HUDEP-2 (cell line): Measurements from ENCODE around the gene ADISSP.
A peak's percentile ranks its signal among the peaks of the same experiment; 100 is the strongest.

Experiments used
- DNase-seq, 76 experiments: peaks; one replicate each; lab custom pipeline; 2025; ENCODE audit not compliant: unreplicated experiment in 76 of 76; lab: John Stamatoyannopoulos, UW

Gene ADISSP

DNA sequence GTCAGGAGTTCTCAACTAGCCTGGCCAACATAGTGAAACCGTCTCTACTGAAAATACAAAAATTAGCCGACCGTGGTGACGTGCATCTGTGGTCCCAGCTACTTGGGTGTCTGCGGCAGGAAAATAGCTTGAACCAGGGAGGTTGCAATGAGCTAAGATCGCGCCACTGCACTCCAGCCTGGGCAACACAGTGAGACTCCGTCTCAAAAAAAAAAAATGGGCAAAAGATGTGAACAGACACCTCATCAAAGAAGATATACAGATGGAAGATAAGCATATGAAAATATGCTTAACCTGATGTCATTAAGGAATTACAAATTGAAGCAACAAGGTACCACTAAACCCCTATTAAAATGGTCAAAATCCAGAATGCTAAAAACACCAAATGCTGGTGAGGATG lies 44.3 kb downstream of the ADISSP start:
- DNase-seq, result no peak

DNA sequence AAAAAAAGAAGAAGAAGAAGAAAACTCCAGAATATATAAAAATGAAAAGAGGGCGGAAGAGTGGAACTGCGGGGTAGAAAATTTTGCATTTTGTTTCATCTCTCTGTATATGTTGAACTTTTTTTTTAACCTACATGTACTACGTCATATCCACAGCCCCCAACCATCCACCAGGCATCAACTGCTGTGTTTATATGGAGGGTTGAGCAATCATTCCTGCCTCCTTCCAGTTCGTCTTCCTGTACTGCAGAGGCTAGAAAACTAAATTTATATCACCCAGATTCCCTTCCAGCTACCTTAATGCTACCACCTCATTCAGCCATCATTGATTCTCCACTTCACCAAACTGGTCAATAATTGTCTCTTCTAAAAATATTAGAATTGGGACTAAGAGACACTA lies 45.6 kb downstream of the ADISSP start:
- no peak for DNase-seq

DNA sequence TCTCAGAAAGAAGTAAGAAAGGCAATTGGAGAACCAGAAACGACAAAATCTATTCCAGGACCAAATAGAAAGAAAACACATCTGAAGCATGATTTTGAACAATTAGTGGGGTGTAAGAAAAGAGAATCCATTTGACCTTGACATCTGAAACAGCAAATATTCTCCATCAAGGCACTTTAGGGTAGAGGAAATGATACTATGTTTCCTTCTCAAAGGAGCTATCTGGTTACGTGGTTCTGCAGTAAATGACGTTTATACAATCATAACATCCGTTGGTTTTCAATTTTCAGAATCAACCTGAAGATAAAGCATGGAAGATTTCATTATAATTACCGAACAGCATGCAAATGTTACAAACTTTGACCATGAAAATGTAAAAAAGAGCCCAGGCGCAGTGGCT lies 46.9 kb downstream of the ADISSP start:
- no peak for DNase-seq

DNA sequence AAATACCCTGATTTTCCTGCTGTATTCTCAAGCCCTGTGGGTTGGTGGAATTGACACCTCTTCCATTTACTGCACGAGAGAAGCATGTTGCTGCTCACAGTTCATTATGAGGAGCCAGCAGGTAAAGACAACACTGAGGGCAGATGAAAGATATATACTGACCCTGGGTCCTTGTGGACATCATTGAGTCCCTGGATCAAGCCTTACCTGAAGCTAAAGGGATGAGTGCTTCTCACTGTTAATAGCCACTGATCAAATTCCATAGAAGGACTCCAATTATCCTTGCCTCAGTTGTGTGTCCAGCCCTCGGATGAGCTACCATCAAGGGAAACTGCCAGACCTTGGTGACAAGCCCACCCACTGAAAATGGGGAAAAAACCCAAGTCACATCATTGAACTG lies 47.5 kb downstream of the ADISSP start:
- DNase-seq, result no peak

DNA sequence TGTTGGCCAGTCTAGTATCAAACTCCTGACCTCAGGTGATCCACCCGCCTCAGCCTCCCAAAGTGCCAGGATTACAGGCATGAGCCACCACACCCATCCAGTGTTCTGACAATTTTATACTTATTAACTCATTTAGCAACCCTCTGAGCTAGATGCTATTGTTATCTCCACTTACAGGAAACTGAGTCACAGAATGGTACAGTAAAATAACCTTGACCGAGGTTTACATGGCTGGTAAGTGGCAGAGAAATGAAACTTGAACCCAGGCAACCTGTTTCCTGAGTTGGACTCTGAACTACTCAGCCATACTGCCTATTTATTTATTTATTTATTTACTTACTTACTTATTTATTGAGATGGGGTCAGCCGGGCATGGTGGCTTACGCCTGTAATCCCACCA lies 48.5 kb downstream of the ADISSP start:
- no peak for DNase-seq

DNA sequence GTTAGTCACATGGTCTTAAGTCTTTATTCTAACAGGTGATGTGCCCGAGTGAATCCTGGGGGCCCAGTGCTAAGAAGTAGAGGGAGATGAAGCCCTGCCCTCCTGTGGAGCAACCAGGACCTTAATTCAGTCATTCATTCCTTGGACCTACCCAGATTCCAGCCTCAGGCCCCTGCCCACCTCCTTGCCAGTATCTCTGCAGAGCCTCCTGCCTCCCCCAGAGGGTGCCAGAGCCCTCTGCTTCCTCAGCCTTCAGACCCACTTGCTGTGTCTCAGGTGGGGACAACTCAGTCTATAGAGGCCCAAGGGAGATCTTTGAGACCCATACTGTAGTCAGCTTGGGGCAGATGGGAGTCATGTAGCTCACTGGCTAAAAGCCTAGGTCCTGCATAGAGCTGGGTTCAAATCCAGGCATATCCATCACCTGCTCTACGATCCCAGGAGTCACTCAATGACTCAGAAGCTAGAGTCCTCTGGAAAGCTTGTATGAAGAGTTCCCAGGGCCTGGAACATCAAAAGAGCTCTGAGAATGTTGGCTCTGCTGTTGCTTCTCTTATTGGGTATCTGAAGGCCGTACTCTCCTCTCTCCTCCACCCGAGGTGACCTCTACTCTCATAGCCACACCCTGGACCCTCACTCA lies 51.2 kb downstream of the ADISSP start:
- peak in 56 of 76 experiments; percentile 2 to 60 (median 31) for DNase-seq

DNA sequence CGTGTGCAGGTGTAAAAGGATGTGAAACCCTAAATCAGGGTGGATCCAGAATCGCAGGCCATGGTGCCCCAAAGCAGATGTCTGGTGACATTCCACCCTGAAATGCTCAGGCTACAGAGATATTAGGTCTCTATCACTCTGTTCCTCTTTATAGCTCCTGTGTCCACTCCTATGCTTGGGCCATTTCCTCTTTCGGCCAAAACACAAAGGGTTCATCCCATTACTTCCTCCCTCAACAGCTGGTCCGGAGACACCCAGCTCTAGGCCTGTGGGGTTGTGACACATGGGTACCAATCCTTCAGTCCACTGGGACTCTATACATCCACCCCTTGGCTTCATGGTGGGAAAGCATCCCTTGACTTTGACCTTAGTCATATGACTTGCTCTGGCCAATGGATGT lies 53.5 kb downstream of the ADISSP start:
- DNase-seq, result no peak

DNA sequence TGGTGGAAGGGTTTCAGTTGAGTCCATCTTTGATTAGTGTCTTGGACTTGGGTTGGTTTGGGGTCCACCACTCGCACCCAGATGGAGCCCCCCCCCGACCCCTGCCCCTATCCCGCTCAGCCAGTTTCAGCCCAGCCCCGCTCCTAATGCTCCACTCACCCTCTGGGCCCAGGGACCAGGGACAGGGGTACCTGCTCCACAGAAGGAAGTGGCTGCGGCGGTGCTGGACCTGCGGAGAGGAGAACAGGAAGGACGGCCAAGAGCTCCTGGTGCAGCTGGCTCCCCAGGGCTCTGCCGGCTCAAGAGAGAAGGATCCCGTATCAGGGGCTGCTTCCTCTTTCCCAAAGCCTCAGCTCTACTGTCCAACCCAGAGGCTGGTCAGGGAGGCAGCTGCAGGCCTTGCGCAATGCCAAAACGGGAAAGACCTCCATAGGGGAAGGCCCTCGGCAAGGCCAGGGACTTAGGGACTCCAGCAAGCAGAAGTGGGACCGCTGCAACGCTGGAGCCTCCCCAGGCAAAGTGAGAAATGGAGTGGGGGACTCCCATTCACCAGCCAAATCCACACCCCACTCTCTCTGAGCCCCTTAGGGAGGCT lies 55.2 kb downstream of the ADISSP start, which contains the start of gene SIGLEC1:
SIGLEC1 (minus strand) TSS at position 322 of the 595 bp plus-strand sequence. CDS start 5,472 bp downstream, outside the sequence.
- DNase-seq, result no peak

DNA sequence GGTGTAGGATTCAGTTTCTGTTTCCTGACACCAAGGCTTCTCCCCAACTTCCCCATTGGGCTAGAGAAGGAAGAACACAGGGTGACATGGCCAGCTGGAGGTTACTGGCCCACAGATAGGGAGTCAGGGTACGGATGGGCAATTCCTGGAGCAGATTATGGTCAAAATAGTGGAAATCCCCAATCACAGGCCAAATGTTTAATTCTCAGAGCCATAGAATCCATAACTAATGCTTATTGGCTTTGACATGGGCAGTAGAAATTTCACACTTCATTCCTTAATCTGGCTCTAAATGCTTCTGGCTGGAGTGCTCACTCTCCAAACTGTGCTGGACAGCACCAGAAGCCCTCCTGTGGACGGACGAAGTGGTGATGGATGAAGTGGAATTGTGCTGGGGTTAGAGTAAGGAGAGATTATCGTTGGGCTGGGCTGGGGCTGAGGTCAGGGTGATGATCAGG lies 56.0 kb downstream of the ADISSP start:
- DNase-seq, result no peak

DNA sequence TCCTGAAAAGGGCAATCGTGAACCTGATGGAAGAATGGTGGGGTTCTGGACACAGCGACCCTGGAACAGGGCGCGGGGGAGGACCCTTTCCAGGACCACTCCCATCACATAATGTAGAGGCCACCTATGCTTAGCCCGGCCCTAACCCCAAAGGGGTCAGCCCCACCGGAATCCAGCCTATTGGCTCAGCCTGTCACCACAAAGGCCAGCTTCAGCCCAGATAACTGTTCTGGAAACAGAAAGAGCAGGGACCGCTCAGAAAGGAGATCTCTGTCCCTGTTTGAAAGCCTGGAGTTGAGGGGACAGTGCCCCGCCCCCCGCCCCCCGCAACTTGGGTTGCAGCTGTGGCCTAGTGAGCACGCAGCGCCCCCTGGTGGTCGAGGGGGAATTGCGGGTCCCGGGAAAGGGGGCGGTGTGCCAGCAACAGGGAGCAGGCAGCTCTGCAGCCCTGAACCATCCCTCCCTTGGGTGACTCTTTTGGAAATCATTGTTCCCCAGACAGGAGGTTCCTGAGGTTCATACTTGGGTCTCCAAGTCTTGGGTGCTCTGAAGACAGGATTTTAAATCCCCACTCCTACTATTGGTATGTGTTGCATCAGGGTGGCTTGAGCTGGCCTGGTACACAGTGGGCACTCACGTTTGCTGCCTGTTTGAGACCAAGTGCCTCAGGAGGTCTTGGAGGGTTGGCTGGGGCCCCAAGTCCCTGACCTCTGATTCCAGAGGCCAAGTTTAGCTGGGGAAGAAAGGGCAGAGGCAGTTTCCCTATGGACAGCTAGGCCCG lies 56.7 kb downstream of the ADISSP start:
- DNase-seq, result peak in 55 of 76 experiments; percentile 3 to 81 (median 51)

DNA sequence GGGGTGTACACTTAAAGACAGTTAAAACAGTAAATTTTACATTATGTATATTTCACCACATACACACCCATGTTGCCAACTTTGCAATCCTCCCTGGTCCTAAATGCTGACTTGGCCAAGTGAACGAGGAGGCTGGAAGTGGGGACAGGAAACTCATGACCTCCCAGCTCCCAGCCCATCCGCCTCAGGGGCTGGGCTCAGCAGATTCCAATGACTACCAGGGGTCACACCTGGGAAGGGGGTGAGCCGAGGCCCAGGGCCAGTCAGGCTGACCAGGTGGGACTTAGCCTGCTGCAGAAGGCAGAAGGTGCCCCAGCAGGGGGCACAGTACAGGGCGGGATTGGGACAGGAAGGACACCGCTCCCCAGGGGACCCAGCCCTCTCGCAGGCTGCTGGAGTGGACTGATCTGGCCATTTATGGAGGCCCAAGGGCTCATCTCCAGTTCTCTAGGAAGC lies 57.5 kb downstream of the ADISSP start:
- no peak for DNase-seq

DNA sequence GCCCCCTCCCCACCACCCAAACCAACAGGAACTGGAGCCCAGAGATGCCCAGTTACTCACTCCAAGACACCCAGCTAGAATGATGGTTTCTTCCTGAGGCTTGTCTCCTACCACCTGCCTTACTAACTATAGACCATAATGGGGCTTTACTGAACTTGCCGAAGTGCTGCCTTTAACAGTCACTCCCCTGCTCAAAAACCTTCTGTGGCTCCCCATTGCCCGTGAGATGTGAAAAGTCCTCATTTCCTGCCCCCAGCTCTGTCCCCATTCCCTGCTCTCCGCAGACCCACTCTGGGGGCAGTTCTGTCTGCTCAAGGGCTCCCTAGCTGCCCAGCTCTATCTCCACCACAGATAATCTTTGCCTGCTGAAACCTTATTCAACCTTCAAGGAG lies 60.0 kb downstream of the ADISSP start:
- DNase-seq, result no peak

DNA sequence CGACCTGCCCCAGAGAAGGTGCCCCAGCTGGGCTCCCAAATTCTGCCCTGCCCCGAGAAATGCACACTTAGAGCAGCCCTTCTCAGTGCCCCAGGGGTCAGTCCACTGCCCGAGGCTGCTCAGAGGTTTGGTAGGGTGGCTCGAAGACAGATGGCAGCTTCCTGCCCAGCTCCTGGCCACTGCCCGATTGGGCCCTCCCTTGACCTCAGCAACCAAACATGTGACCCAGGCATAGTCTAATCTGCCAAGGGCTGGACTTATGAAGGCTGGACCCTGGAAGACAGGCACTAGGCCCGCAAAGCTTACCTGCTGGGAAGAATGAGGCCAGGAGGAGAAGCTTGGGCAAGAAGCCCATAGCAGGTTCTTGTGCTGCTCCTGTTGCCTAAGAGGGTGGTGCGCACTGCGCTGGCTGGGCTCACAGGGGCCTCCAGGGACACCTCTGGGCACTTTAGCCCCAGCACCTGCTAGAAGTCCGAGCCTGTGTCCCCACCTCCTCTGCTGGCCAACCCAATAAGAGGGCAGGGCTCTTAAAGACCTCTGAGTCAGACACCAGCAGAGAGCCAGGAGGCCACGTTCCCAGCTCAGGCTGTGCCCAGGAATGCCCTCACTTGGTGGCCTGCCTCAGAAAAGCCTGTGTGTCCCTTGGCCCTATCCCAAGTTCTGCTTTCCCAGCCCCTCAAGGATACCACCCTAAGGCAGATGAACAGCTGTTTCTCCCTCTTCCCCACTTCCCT lies 60.6 kb downstream of the ADISSP start:
- peak in 1 of 76 experiments; percentile 4 for DNase-seq

DNA sequence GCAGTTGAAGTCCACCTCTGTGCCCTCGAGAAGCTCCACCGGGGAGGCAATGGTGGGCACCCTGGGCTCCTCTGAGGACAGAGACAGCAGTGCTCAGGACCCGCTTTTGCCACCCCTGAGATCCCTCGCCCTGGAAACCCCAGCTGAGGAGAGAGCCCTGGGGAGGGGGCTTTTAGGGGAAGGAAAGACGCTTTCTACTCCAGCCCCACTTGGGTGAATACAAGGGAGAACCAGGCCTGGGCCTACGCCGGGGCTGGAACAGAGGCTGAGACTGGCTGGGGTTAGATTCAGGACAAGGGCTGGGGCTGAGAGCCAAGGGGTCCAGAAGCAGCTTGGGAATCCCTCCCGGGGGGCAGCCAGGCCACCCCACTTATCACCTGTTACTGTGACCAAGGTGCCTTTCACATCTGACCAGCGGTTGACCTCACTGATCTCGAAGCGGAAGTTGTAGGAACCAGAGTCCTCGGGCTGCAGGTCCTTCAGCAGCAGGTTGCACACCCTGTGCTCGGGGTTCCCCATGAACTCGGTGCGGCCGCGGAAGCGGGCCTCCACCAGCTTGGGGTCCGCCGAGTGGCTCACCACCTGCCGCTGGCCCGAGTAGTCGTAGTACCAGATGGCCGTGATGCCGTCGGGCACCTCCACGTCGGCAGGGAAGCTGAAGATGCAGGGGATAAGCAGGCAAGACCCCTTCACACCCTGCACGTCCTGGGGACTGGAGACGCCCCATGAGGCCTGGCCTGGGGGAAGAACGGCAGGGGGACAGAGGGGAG lies 61.4 kb downstream of the ADISSP start:
- DNase-seq, result no peak

DNA sequence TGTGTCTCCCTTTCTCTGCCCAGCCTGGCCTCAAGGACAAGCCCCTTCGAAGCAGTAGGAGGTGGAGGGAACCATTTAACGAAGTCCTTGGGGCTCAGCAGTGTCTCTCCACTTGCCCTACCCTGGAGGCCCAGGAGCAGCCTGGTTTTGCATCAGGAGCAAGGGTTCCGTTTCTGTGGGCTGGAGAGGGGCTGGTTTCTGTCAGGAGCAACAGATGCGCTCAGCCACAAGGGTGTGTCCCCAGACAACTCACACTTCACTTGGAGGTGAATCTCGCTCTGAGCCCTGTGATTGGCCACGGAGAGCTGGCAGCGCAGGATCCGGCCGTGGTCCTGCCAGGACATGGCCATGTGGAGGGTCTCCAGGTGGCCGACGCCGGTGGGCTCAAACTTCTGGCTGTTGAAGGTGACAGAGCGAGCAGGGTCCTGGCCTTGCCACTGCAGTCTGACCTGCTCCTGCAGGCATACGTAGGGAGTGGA lies 62.0 kb downstream of the ADISSP start:
- no peak for DNase-seq

DNA sequence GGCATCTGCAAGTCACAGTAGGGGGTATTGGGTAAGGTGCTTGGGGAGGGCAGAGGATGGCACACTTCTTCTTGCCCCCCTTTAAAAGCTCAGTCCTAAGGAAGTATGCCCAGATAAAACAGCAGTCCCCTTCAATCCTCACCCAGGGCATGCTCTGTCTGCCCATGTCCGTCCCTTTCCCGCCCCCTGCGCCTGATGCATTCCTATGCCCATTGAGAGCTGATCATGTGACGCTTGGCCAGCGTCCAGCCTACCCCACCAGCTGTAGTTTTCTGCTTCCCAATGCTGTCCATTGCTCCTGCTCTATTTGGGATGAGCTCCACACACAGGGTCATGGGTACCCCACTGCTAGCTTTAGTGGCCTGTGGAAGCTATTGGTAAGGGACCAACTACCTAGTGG lies 63.5 kb downstream of the ADISSP start:
- DNase-seq, result no peak
